Psoas muscle (tissue), 8 donors: ENCODE measurements around the gene GPC6. TPM values are rescaled to one million over a fixed set of nuclear protein-coding genes. Genes with fewer than 3 reads are reported as not detected.

Experiments used
- ATAC-seq, 4 donors: fragments of 200-7000 bp; cut with Tn5 transposase; one replicate each; pipeline ENCODE4 v1.9.1; 2020; ENCODE audit warnings: moderate library complexity in 3 of 4, mild to moderate bottlenecking in 2 of 4
- DNase-seq, 2 donors: peaks; one replicate each; pipeline ENCODE4 v3.0.0-alpha.2; 2020
- H3K27ac ChIP-seq: fragments of 200-600 bp; one replicate; pipeline ENCODE4 v1.8.0; 2022
- H3K27me3 ChIP-seq, 3 donors: fragments of 200-600 bp in 1 of 3; one replicate each; pipeline versions ENCODE4 v1.6.1 to v1.8.0; 2013 to 2022; ENCODE audit warnings: low read length in 2 of 3, mild to moderate bottlenecking in 2 of 3, moderate library complexity in 1 of 3; ENCODE audit not compliant: insufficient read depth in 3 of 3
- H3K36me3 ChIP-seq, 2 donors: fragments of 200-600 bp in 1 of 2; one replicate each; pipeline versions ENCODE4 v1.6.1 to v1.8.0; 2013 to 2022; ENCODE audit warnings: low read depth in 1 of 2, mild to moderate bottlenecking in 1 of 2, moderate library complexity in 1 of 2; ENCODE audit not compliant: insufficient read depth in 1 of 2
- H3K4me1 ChIP-seq: fragments of 200-600 bp; one replicate; pipeline ENCODE4 v1.8.0; 2022
- H3K4me3 ChIP-seq: fragments of 200-600 bp; one replicate; pipeline ENCODE4 v1.8.0; 2022; ENCODE audit warnings: mild to moderate bottlenecking
- H3K9me3 ChIP-seq: fragments of 200-600 bp; one replicate; pipeline ENCODE4 v1.8.0; 2022
- CTCF ChIP-seq: fragments of 200-600 bp; IDR thresholded peaks from one replicate; pipeline ENCODE4 v1.8.0; 2022; ENCODE audit warnings: antibody characterized with exemption
- WGBS, 3 donors: extraction: QIAGEN DNeasy Blood & Tissue Kit; methylation state at CpG; one replicate each; pipeline versions ENCODE4 v1.1.6 to v1.1.7; 2013; 5-methylcytosine and 5-hydroxymethylcytosine counted together
- intact Hi-C, 2 donors: fragments of 100-400 bp; cut with DNase I; formaldehyde crosslinking; loops; one replicate each; pipeline versions ENCODE4 v1.11.0 to v1.14.2; 2022
- polyA plus RNA-seq, 3 donors: library from polyadenylated mRNA; stranded (reverse); fragments of 200-250 nt; gene quantifications; one replicate each; pipeline ENCODE4 v1.2.3, GENCODE V29; 2013
- total RNA-seq, 4 donors: library from RNA; stranded (reverse); fragmentation: NEBNext Ultra II Directional in 2 of 4; extraction: Animal tissue kit (Norgen Biotek cat#: 25700) in 2 of 4; gene quantifications; one replicate each; pipeline versions ENCODE4 v1.2.1 to v1.2.4, GENCODE V29; 2021 to 2023
- donor health status: healthy with polysubstance abuse.
- donor health status: DM: no; HTN: no; CAD: no; lungs with moderate emphysema.
- donor health status: Bipolar disorder and iron deficiency.
- donor health status: healthy.
- donor health status: DM: yes; HTN: yes; CAD: no.
- donor health status: DM: no; HTN: no; CAD: no.
- donor health status: DM: no; HTN: no; CAD: no.
- donor health status: DM: yes; HTN: yes; CAD: no.

Gene GPC6
- total and polyA plus RNA-seq, 7 donors: 0.07 to 3.7 (median 0.57) TPM

GRCh38 chr13:94427313-94427953, 1200.8 kb downstream of the GPC6 start:
- WGBS, 3 donors: 62 to 76% (median 64%) methylated on average over 5 of the region's 5 CpGs
- Histone ChIP-seq H3K9me3 (no peaks in the 10 kb centered on the region), H3K27ac (no peak overlapping the region), H3K27me3 (no peaks in the 10 kb centered on the region), H3K4me3 (no peak overlapping the region), H3K4me1 (no peaks in the 10 kb centered on the region), H3K36me3 (no peaks in the 10 kb centered on the region)
- ATAC-seq (no peak), DNase-seq (no peak)
- intact Hi-C loops: no loop called here
- TF ChIP-seq CTCF: no peak

- ATAC-seq (no peak), DNase-seq (no peak)
- intact Hi-C loops: loop anchor here in 1 of 2 donors (5.0 kb wide), 1 partner anchor 186 kb away; no protein-coding TSS in a partner anchor
- no peaks in the 10 kb centered on the region for H3K9me3 ChIP-seq
- TF ChIP-seq CTCF: no peak
- WGBS, 3 donors: 71 to 83% (median 79%) methylated on average over 2 of the region's 2 CpGs
- no peaks in the 10 kb centered on the region for H3K36me3 ChIP-seq
- H3K4me3 ChIP-seq: no peak overlapping the region
- no peak overlapping the region for H3K27ac ChIP-seq
- no peaks in the 10 kb centered on the region for H3K27me3 ChIP-seq
- H3K4me1 ChIP-seq: no peaks in the 10 kb centered on the region
Measured at GRCh38 chr13:94431574-94431973, 1205.0 kb downstream of the GPC6 start.

- Histone ChIP-seq H3K4me1 (no peaks in the 10 kb centered on the region), H3K27me3 (no peaks in the 10 kb centered on the region), H3K27ac (no peak overlapping the region), H3K36me3 (no peaks in the 10 kb centered on the region), H3K4me3 (no peak overlapping the region), H3K9me3 (no peaks in the 10 kb centered on the region)
- intact Hi-C loops: loop anchor here in 1 of 2 donors (5.0 kb wide), 1 partner anchor 185 kb away; no protein-coding TSS in a partner anchor
- DNase-seq: no peak
- ATAC-seq: no peak
- TF ChIP-seq CTCF: no peak
Measured at GRCh38 chr13:94431987-94432386, 1205.4 kb downstream of the GPC6 start.

GRCh38 chr13:94433055-94433961, 1206.7 kb downstream of the GPC6 start:
- no peaks in the 10 kb centered on the region for H3K9me3 ChIP-seq
- TF ChIP-seq CTCF: no peak
- no peaks in the 10 kb centered on the region for H3K27me3 ChIP-seq
- peak in 1 of 2 donors; percentile 33 for DNase-seq
- H3K4me3 ChIP-seq: no peak overlapping the region
- intact Hi-C loops: loop anchor here in 1 of 2 donors (5.0 kb wide), 1 partner anchor 184 kb away; no protein-coding TSS in a partner anchor
- H3K4me1 ChIP-seq: no peaks in the 10 kb centered on the region
- 77 to 78% (median 77%) methylated on average over 19 of the region's 19 CpGs for WGBS, 3 donors
- ATAC-seq: no peak
- H3K36me3 ChIP-seq: no peaks in the 10 kb centered on the region
- H3K27ac ChIP-seq: no peak overlapping the region
